Fibroblast of peridontal ligament (primary cell): Measurements from ENCODE around the gene PPP2R2B.
"Not testable (repeated sequence)": the region's sequence is repeated elsewhere in the genome, so short reads cannot be mapped to it uniquely, and the experiment has no call there.

ENCODE experiments used
- DNase-seq: peaks from one replicate; pipeline ENCODE4 v3.0.0-alpha.2; 2010; ENCODE audit errors: extremely low read depth

Gene PPP2R2B

DNA sequence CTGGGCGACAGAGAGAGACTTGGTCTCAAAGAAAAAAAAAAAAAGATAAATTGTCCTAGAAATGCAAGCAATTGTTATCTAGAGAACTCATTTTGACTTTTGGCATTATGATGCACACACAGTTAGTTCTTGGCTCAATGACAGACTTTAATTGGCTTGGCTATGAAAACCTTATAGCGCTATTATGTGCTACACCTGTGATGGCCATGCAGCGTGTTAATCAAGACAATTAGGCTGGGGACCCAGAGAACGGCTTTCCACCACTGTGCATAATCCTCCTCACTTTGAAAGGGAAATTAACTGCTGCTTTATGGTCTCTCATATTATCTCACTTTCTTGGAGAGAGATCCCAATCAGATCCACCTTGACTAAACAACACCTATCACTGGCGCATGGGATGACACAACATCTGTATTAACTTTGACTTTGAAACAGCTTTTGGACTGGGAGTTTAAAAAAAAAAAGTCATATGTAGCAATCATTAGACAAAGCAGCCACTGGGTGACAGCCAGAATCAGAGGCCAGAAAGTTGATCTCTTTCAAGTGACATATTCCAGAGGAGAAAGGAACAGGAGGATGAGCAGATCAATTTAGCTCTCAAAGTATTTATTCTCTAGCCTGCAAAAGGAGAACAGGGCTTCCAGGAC lies 132.5 kb downstream of the PPP2R2B start:
- no peak for DNase-seq

DNA sequence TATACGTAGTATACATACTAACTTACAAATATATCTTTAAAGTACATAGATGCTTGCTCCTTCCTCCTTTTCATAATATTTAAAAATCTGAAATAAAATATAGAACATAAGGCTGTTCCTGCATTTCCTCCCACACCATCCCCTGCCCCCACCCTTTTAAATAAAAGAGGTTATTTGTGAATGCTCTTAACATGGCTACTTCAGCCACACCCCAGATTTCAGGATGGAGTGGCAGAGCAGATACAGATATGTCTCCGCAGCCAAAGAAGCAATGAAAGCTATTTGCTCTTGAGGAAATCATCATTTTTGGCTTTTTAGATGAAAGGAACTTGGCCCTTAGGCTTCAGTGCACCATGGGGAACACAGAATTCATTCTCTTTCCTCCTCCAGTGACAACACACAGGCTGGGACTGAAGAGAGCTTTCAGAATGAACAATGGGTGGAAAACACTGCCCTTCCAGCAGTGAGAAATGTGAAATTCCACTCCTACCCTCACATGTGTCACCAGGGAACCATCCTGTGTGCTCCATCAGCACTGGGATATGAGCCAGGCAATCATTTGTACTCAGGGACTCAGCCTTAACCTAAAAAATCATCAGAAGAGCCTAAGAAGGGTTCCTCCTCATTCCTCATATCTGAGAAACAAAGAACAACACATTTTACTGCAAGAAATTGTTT lies 134.3 kb downstream of the PPP2R2B start:
- no peak for DNase-seq

DNA sequence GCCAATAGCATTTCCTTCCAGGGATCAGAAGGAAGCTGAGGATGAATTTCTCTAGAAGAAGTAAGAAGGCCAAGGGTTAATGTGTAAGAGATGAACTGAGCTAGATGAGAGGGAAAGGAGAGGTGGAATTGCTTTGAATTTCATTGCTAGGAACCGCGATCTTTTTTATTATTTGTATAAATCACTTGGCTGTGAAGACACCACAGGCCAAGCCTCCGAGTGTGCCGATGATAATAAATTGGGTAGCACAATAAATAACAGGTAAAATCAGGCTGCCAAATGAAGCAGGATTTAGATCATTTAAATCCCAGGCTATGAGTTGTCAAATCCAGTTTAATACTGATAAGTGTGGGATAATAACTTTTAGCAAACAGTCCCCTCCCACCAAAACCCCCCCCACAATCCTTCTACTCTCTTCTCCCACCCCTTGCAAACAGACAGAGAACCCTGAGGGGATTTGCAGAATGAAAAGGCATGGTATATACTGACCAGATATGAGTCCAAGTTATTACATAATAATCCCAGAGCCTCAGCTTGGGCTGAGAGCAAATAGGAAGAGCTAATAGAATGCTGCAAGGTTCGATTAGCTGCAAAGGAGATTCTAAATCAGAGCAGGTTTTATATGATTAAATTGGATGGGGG lies 143.5 kb downstream of the PPP2R2B start:
- DNase-seq, result no peak

DNA sequence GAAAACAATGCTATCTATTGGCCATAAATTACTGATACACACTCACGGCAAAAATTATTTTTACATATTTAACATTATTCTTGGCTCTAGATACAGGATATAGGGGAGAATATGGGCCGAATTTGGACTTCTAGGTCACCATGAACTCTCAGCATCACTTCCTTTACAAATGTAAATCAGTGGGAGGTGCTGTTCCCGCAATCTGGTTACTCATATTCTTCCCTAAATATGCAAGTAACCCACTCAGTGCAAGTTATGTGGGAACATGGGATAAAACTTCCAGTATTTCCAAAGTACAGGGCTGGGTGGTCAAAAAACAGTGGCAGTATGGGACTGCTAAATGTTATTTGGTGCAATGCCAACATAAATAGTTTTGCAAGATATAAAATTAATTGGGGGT lies 145.6 kb downstream of the PPP2R2B start:
- no peak for DNase-seq

DNA sequence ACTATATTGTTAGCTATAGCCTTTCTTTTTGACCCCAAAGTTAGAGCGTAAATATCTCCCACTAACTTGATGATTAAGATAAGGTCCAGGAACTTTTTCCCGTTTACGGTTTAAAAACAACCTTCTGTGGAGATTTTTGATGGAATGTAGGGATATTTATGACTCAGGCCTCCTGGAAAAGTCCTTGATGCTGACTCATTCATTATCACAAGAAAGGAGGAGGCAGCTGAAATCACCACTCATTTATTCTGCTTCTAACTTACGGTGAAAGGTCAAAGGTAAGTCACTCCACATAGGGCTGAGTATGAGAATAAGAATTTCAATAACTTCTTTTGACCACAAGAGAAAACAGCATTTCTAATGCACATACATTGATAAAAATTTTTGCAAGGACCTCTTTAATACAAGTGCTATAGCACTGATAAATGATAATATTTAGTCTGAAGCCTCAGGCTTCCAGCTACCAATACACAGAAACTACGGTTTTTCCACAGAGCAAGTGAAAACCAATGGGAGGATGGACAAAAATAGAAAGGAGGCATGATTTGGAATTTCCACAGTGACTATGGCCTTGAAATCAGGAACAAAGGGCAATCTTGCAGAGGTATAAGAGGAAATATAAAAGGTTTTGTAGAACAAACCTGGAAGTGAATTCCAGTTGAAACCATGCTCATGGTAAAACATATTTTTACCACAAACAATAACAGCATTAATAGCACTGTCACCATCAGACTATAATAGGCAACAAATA lies 146.5 kb downstream of the PPP2R2B start:
- DNase-seq, result no peak

DNA sequence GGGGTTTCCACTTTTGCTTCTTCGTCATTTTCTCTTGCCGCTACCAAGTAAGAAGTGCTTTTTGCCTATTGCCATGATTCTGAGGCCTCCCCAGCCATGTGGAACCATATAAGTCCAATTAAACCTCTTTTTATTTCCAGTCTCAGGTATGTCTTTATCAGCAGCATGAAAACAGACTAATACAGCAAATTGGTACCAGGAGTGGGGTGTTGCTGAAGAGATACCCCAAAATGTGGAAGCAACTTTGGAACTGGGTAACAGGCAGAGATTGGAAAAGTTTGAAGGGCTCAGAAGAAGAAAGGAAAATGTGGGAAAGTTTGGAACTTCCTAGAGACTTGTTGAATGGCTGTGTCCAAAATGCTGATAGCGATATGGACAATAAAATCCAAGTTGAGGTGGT lies 149.8 kb downstream of the PPP2R2B start:
- not testable (repeated sequence) for DNase-seq

GRCh38 chr5:146726891-146727290 lies 151.7 kb downstream of the PPP2R2B start:
- no peak for DNase-seq

DNA sequence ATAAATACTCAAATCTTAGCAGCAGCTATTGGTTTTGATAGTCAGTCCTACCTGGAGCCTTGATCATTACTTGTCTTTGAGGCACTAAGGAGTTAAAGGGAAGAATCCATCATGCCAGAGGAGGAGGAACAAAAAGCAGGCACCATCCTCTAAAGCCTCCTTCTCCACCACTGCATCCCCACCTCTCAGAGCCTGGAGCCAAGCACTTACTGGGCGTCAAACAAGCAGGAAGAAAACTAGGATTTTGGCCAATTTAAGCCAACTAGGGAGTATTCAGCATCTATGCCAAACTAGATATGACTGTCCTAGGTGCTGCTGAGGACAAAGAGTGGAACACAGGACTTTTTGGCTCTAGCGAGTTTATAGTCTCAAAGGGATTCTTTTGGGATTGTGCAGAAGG lies 152.5 kb downstream of the PPP2R2B start:
- no peak for DNase-seq

GRCh38 chr5:146725025-146725424 lies 153.5 kb downstream of the PPP2R2B start:
- DNase-seq, result no peak

GRCh38 chr5:146722361-146722779 lies 156.2 kb downstream of the PPP2R2B start:
- no peak for DNase-seq

DNA sequence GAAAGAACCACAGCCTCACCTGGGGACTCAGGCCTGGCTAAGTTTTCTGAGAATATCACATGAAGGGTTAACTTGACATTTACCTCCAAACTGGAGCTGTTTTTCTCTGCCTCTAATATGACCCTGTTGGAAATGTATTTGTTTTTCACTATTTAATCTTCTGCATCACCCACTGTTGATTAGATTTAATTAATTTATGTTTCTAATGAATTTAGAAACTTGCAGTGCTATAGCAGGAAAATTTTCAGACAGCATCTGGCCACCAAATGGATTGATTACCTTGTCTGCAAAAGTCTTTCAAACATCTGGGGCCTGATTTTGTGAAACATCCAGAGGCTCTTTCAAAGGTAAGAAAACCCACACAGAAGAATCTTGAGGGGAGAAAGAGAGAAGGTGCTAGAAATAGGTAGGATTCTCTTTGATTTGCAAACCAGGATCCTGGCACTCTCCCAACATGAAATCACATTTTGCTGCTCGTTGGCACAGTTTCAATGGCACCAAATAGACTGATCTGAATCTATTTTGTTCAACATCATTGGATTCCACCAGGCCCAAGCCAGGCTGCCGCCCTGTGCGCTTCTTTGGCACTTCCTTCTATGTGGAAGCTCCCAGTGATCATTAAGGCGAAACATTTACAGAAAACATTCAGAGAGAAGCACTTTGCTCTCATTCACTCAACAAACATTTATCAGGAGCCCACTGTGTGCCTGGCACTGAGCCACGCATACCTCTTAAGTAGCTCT lies 157.3 kb downstream of the PPP2R2B start:
- no peak for DNase-seq

GRCh38 chr5:146720107-146720506 lies 158.4 kb downstream of the PPP2R2B start:
- no peak for DNase-seq

DNA sequence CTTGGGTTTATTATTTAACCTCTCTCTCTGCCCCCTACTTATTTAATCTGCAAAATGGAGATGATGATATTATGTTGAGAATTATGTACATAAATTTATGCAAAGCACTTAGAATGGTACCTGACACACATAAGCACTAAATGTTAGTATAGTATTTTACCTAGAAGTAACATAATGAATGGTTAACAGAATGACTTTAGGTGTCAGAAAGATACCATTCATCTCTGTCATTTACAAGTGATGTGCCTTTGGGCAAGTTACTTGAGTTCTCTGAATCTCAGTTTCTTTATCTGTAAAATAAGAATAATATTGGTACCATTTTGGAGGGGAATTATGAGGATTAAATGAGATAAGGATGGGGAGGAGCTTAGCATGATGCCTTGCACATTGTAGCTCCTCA lies 159.4 kb downstream of the PPP2R2B start:
- no peak for DNase-seq

GRCh38 chr5:146718609-146719008 lies 159.9 kb downstream of the PPP2R2B start:
- no peak for DNase-seq

DNA sequence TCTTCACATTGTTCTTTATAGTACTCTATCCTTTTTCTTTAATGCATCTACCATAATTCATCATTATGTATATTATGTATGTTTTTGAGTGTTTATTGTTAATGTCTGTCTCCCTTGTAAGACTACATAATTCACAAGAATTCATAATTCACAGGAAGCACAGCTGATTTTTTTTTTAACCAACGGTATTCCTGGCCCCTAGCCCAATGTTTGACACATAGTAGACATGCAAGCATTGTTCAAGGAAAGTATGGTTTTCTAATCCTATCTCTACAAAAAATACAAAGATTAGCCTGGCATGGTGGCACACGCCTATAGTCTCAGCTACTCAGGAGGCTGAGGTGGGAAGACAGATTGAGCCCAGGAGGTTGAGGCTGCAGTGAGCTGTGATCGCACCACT lies 160.6 kb downstream of the PPP2R2B start:
- no peak for DNase-seq

- DNase-seq, result no peak
Observed at GRCh38 chr5:146716636-146717035, 161.9 kb downstream of the PPP2R2B start.

GRCh38 chr5:146710348-146710747 lies 168.2 kb downstream of the PPP2R2B start:
- no peak for DNase-seq

DNA sequence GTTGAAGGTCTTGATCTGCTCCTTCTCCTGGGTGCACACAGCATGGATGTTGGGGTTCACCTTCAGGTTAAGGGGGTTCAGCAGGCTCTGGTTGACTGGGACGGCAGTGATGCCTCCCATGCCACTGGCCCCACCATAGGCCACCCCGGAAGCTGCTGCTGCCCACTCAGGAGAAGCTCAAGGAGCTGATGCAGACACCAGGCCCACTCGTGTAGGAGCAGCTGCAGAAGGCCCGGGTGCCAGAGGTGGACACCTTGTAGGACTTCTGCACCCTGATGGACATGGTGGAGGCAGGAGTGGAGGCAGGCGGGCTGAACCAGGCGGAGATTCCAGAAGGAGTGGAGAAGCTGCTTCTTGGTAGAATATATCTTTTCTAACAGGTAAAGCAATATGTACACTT lies 171.2 kb downstream of the PPP2R2B start:
- no peak for DNase-seq

- DNase-seq, result no peak
Observed at GRCh38 chr5:146706321-146706972, 172.1 kb downstream of the PPP2R2B start.

GRCh38 chr5:146704949-146705665 lies 173.4 kb downstream of the PPP2R2B start:
- no peak for DNase-seq

DNA sequence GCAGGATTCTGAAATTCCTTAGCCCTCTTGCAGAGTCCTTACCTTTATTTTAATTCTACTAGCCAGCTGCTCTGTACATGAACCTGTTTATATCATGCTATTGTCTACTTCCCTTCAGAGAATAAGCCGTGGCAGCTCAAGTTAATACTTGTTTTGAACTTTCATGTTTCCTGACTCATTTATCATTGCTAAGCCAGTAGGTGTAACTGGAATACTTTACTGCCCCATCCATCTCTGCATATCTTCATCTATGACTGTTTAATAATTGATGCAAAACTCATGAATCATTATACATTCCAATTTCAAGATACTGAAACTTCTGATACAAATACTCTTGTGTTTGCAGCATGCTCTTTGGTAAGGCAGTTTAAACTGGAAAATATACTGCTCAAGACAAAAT lies 174.7 kb downstream of the PPP2R2B start:
- no peak for DNase-seq
